AG09319 (cell line): Measurements from ENCODE around the gene TRIM49.
"Not testable (repeated sequence)": the region's sequence is repeated elsewhere in the genome, so short reads cannot be mapped to it uniquely, and the experiment has no call there.

Source experiments
- DNase-seq: peaks from one replicate; pipeline ENCODE4 v3.0.0-alpha.2; 2010; ENCODE audit warnings: low read depth; ENCODE audit errors: extremely low read depth

TRIM49 gene, protein sequence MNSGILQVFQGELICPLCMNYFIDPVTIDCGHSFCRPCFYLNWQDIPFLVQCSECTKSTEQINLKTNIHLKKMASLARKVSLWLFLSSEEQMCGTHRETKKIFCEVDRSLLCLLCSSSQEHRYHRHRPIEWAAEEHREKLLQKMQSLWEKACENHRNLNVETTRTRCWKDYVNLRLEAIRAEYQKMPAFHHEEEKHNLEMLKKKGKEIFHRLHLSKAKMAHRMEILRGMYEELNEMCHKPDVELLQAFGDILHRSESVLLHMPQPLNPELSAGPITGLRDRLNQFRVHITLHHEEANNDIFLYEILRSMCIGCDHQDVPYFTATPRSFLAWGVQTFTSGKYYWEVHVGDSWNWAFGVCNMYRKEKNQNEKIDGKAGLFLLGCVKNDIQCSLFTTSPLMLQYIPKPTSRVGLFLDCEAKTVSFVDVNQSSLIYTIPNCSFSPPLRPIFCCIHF

DNA sequence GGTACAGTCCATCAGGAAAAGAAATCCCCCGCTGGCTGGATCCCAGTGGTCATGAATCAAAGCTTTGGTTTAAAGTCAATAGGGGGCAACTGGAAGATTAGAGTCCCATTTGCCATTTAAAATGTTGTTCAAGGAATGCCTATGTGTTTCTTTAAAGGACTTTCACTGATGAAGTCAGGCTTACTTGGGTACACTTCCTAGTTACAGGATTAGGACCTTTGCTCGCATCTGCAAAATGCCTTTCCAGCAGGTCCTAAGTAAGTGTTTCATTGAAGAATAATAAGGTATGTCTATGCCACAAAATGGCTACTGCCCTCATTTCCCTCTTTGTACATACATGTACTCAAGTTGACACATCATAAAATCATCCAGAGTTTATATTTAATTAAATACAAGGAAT lies at the start of gene TRIM49:
TSS of gene TRIM49 (minus strand) at position 101 of the 400 bp plus-strand sequence. CDS start 4,106 bp downstream, outside the sequence.
- not testable (repeated sequence) for DNase-seq

DNA sequence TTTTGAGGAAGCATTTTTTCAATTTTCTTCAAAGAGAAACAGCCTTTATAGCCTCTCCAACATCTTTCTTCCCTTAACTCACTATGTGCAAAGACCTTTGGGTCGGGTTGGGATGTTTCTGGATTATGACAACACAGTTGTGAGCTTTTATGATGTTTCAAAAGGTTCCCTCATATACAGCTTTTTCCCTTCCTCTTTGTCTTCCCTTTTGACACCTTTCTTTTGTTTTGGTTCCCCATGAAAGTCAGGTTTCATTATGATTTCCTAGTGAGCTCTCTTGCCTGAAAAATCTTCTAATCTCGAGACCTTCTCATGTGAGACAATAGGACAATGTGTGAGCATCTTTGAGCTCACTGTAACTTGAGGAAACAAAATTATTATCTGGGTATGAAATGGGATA lies 18.3 kb upstream of the TRIM49 start:
- DNase-seq: not testable (repeated sequence)

DNA sequence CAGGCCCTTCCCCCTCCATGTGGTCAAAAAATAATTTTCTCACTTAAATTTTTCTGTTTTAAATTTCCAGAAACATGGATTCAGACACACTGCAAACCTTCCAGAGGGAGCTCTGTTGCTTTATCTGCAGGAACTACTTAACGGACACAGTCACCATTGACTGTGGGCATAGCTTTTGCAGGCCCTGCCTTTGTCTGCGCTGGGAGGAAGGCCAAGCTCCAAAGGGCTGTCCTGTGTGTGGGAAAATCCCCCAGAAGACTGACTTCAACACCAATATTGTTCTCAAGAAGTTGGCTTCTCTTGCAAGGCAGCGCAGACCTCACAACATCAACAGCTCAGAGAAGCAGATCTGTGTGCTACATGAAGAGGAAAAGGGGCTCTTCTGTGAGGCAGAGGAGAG lies 11.6 kb upstream of the TRIM49 start:
- DNase-seq: not testable (repeated sequence)

DNA sequence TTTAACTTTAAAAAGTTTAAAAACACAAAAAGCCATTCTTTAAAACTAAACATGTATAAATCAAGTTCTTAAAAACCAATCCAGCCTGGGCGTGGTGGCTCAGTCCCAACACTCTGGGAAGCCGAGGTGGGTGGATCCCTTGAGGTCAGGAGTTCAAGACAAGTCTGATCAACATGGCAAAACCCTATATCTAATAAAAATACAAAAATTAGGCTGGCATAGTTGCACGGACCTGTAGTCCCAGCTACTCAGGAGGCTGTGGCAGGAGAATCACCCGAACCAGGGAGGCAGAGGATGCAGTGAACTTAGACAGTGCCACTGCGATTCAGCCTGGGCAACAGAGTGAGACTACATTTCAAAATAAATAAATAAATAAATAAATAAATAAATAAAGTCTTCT lies 5.2 kb upstream of the TRIM49 start:
- not testable (repeated sequence) for DNase-seq

DNA sequence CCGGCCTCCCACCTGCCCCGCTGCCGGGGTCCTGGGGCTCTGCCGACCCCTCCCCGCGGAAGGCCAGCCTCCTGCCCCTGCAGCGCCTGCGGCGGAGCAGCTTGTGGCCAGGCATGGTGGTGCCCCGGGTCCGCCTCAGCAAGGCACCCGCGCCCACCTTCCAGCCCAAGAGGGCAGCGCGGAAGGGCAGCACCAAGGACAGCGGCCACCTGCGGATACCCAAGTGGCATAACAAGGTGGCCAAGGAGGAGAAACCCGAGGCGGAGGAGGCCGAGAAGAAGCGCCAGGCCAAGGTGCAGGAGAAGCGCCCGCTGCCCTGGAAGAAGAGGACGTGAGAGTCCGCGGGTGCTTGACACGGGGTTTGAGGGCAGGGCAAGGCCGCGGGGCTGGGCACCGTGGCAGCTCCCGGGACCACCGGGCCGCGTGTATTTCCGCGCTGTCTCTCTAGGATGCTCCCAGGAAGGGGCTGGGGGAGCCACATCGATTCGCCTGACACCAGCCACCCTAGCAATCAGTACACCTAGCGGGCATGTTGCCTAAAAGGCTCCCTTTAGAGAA lies 20.8 kb downstream of the TRIM49 start:
- DNase-seq: not testable (repeated sequence)

DNA sequence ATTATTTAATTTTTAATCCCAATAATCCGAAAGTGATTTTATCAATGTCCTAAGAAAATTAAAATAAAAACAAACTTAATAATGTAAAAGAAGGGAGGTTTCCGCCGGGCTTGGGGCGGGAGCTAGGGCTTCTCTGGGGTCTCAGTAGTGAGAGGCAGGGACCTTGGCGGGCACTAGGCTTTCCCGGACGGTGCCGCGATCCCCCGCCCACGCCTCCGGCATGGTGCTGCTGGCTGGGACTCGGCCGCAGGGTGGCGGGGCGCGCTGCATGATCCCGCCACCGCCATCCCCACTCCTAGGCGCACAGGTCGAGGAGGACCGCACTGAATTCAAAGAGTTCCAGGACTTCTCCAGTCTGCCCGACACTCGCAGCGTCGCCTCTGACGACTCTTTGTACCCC lies 22.6 kb downstream of the TRIM49 start:
- not testable (repeated sequence) for DNase-seq

DNA sequence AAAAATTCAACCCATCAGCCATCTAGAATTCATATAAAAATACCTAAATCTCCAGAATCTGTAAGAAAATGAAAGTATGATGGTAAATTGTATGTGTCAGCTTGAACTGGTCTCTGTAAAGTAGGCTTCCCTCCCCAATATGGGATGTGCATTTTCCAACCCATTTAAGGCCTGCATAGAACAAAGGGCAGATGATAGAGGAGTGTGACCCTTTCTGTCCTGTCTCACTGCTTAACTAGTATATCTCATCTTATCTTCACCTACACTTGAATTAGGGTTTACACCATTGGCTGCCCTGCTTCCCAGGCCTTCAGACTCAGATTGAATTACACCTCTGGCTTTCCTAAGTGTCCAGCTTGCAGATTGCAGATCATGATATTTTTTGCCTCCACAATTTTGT lies 57.6 kb downstream of the TRIM49 start:
- not testable (repeated sequence) for DNase-seq
